Inflammatory macrophage treated with lipopolysaccharide for 4 hours (primary cell): ENCODE results near the gene COL25A1.
"Not testable (repeated sequence)": the region's sequence is repeated elsewhere in the genome, so short reads cannot be mapped to it uniquely, and the experiment has no call there.

ENCODE experiments used
- DNase-seq: peaks from one replicate; pipeline ENCODE4 v3.0.0-alpha.2; 2020

COL25A1 gene

DNA sequence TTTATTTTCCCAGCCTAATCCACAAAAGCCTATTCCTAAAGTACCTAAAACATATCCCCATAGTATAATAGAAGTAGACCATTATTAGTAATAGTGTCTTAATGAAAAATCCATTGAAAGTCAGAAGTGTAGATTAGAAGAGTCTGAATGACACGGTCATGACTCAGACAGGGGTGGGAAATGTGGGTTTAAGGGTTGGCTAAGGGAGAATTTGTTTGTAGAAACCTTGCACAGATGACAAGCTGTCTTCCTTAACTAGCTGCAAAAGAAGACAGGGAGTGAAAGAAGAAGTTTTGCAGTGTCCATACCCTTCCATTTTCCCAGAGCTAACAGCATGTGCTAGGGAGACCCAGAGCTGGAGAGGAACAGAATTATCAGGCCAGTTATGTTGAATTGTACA, 296.9 kb downstream of the COL25A1 start:
- DNase-seq = peak; percentile 17

GRCh38 chr4:109004418-109004817, 298.0 kb downstream of the COL25A1 start:
- DNase-seq = no peak

GRCh38 chr4:109003964-109004363, 298.5 kb downstream of the COL25A1 start:
- no peak for DNase-seq

DNA sequence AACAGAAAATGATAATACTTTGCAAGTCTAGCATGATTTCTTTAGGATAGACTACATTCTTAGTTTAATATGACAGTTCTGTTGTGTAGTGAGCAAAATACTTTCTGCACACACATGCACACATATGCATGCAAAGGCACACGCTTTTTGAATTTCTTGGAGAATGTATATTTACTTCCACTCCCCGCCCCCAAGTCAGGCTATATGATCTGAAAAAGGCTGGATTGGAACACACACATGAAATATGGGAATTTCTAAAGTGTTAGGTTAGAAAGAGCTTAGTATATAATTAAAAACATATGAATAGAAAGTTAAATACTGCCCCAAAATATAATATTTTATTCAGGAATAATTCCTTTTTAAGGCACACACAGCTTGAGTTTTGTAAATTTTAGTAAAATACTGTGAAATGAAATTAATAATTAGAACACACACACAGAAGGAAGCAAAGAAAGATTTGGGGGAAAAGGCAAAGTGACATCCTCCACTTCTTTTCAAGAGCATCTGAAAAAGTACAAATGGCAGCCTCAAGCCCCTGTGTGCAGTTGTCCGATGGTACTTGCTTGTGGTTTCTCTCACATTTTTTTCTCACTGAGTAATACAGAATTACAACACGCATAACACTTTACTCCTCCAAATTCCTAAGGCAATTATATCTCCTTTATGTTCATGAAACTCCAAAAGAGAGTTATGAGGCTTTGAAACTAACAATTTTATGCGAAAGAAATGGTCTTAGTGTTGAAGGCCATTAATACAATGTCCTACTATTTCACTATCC, 310.7 kb downstream of the COL25A1 start:
- no peak for DNase-seq

- DNase-seq = no peak
These were observed 313.8 kb downstream of the COL25A1 start for GRCh38 chr4:108988464-108989195.

DNA sequence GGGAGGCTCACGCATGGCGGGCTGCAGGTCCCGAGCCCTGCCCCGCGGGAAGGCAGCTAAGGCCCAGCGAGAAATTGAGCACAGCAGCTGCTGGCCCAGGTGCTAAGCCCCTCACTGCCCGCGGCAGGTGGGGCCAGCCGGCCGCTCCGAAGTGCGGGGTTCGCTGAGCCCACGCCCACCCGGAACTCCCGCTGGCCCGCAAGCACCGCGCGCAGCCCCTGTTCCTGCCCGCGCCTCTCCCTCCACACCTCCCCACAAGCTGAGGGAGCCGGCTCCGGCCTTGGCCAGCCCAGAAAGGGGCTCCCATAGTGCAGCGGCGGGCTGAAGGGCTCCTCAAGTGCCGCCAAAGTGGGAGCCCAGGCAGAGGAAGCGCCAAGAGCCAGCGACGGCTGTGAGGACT, 318.0 kb downstream of the COL25A1 start:
- not testable (repeated sequence) for DNase-seq

DNA sequence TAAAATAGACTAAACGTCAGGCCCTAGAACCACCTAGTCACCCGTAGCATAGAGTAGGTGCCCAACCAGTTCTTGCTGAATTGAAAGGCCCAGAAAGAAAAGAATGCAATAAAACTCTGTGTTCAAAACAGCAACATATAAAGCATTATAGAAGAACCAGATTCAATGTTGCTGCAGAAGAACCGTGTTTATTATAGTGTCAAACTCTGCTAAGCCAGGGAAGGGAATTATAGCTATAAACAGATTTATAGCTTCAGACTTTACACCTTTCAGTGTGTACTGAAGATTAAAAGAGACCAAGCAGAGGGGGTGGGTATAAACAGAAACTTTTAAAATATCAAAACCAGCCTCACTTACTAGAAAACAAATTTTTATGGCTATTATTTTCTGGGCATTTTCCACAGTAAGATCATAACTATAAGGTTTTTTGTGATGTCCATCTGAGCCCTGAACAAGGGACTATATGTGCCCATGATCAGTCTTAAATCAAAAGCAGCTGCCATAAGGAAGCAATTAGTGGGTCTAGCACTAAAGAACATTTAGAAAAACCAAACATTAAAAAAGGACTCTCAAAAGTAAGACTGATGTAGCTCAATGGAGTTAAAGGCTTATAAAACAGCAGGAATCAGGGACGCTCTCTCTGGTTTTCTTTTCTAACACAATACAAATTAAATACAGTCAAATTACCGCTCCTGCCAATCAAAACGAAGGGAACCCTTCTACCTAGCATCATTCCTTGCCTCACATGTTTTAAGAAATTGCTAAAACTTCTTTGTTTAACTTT, 319.9 kb downstream of the COL25A1 start:
- no peak for DNase-seq

- DNase-seq = no peak
These were observed 321.8 kb downstream of the COL25A1 start for GRCh38 chr4:108980455-108981239.

DNA sequence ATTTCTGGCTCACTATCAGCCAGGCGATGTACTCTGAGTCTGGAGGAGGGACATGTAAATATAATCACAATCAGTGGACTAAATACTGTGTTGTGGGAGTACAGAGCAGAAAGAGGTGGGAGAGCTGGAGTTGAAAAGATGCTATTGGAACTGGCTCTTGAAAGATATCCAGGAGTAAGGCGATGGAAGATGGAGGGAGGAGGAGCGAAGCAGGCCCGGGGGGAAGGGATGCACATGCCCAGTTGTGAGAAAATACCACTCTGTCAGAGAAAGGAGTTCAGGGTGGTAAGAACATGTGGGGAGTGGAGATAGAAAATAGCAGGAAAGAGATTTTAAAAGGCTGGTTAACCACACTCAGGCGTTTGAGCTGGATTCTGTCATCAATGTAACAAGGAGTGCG, 322.7 kb downstream of the COL25A1 start:
- no peak for DNase-seq

DNA sequence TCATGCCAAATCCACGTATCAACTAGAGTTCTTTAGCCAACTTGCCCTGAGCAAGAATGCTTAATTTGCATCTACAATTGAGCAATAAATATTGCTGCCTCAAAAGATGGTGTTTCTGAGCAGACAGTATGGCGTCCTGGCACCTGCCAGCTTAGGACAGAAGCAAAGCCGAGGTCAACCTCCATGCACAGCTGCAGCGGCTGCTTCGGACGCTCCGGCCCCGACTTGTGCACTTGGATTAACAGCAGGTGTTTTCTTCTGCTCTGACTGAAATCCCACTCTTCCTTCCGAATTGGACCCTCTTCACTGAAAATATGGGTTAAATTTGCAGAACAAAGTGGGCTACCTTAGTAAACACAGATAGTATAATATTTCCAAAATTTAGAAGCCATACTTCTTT, 324.4 kb downstream of the COL25A1 start:
- no peak for DNase-seq

GRCh38 chr4:108972613-108973283, 329.7 kb downstream of the COL25A1 start:
- no peak for DNase-seq

- no peak for DNase-seq
These were observed 331.0 kb downstream of the COL25A1 start for GRCh38 chr4:108971473-108971872.

DNA sequence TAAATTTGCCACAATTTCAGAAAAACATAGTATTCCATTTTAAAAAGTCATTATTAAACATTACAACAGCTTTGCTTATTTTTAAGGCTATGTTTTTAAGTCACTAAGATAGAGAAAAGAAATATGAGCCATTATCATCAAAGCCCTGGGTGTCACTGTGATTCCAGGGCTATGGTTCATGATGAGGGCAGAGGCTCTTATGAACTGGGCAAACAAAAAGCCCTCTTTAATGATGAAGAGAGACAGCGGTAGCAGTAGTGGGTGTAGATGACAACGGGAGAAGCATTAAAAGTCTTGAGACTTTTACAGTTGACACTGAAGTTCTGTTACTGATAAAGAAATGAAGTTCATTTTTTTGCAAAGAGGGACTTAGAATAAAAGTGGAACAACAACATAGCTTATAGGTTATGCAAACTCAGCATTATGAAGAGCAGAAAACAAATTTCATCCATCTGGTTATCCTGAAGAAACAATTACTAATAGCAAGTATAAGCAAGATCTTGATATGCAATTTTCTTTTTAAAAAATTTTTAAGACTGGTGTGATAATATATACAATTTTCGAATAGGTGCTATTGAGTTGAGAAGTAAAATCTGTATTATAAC, 336.9 kb downstream of the COL25A1 start:
- DNase-seq = no peak

DNA sequence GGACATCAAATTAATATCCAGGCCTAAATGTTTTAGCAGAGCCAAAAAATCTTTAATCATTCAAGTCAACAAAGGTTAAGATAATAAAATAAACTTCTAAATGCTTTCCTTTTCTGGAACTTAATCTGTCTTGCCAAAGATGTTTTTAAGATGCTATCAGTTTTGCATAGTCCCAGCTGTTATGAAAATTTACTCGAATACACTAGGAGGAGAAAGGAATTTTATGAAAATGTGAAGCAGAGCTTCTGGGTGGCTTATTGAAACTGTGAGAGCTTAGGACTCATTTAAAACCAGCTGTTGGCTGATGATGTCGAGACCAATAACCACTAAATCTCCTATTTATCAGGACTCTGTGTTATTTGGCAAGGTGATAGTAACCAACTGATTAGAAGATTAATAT, 337.4 kb downstream of the COL25A1 start:
- no peak for DNase-seq

DNA sequence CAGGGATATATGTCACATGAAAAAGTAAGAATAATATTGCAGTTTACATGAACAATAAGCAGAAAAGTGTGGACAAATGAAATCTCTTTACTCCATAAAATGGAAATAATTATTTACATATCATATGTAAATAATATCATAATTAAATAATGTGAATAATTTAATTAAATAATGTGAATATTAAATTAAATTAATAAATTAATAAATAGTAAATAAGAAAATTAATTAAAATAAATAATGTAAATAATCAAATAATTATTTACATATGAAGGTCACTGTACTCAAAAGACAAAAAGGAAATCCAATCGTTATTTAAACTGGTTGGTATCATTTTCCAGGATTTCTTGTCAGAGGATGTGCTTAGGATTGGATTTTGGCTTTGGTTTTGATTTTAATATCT, 338.5 kb downstream of the COL25A1 start:
- DNase-seq = no peak

GRCh38 chr4:108959491-108959890, 343.0 kb downstream of the COL25A1 start:
- no peak for DNase-seq

GRCh38 chr4:108954880-108955279, 347.6 kb downstream of the COL25A1 start:
- DNase-seq = no peak

GRCh38 chr4:108953941-108954340, 348.5 kb downstream of the COL25A1 start:
- no peak for DNase-seq

DNA sequence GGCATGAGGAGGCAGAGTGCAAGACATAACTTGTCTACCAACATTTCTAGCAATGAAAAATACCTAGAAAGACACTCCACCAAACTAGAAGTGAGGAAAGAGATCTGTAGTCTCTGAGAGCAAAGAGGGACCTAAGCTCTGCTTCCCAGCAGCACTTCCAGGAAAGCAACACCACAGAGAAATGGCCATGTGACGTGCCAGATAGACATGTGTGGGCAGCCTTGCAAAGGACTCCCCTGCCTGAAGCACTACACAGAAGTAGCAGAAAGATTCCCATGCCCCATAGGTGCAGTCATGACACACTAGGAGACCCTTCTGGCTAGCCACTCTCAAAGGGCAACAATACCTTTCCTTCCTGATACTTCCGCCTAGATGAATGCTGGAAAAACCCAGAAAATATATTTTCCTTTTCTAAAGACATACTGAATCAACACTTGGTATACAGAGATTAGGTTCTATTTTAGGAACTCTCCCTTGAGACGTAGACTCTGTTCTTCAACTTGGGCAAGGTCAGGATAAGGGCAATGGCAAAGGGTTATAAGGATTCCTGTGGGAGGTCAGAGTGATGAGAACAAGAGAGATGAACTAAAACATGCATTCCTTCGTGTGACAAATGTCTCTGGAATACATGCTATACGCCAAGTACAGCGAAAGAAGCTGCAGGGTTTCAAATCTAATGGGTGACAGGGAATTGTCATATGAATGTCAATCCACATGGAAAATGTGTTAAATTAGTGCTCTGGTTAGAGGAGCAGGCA, 352.1 kb downstream of the COL25A1 start:
- no peak for DNase-seq

DNA sequence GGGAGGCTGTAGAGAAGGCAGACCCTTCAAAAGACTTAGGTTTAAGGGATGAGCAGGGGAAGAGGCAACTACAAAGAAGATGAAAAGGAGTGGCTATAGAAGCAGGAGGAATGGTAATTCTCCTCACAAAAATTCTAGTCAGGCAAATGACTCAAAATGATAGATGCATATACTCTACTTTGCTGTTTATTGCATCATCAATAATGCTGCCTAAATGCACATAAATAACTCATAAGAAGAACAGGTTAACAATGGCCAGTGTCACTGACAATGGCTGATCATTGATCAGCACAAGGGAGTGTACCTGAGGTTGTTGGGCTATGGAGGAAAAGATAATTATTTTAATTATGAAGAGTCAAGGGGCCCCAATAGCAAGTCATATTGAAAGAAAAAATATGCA, 354.9 kb downstream of the COL25A1 start:
- DNase-seq = no peak

GRCh38 chr4:108946237-108946636, 356.2 kb downstream of the COL25A1 start:
- DNase-seq = no peak
